Astrocyte (in vitro differentiated cells and primary cell): ENCODE measurements around the gene SMYD1. TPM values are rescaled to one million over a fixed set of nuclear protein-coding genes. Genes with fewer than 3 reads are reported as not detected.

Experiments
- DNase-seq: peaks from one replicate; pipeline ENCODE4 v3.0.0-alpha.2; 2010; ENCODE audit warnings: low read depth
- FAIRE-seq: peaks from 2 replicates; lab custom pipeline; 2011; peaks lifted over from hg19 to GRCh38; lab: Jason Lieb, UNC
- H2AFZ ChIP-seq: 2 replicates; pipeline ENCODE4 v1.6.0; 2012; ENCODE audit warnings: low read depth, low read length, inconsistent platforms
- H3K27ac ChIP-seq: 2 replicates; pipeline ENCODE4 v1.5.1; 2011; ENCODE audit warnings: low read depth, low read length, inconsistent platforms
- H3K27me3 ChIP-seq: 2 replicates; pipeline ENCODE4 v1.6.0; 2011; ENCODE audit warnings: low read length, inconsistent platforms; ENCODE audit not compliant: insufficient read depth
- H3K36me3 ChIP-seq: 2 replicates; pipeline ENCODE4 v1.5.1; 2011; ENCODE audit warnings: low read length, inconsistent platforms; ENCODE audit not compliant: insufficient read depth
- H3K4me1 ChIP-seq: 2 replicates; pipeline ENCODE4 v1.5.1; 2011; ENCODE audit warnings: low read length, inconsistent platforms; ENCODE audit not compliant: insufficient read depth
- H3K4me2 ChIP-seq: 2 replicates; pipeline ENCODE4 v1.6.0; 2012; ENCODE audit warnings: low read length, inconsistent platforms
- H3K4me3 ChIP-seq: 2 replicates; pipeline ENCODE4 v1.5.1; 2011; ENCODE audit warnings: low read depth, mild to moderate bottlenecking, low read length, inconsistent platforms; ENCODE audit not compliant: insufficient read depth
- H3K79me2 ChIP-seq: 2 replicates; pipeline ENCODE4 v1.6.0; 2012; ENCODE audit warnings: mild to moderate bottlenecking, low read length, inconsistent platforms; ENCODE audit not compliant: insufficient read depth
- H3K9ac ChIP-seq: 2 replicates; pipeline ENCODE4 v1.6.0; 2012; ENCODE audit warnings: mild to moderate bottlenecking, low read length, inconsistent platforms
- H3K9me3 ChIP-seq: 2 replicates; pipeline ENCODE4 v1.5.1; 2012; ENCODE audit warnings: low read depth, mild to moderate bottlenecking, low read length, inconsistent platforms; ENCODE audit not compliant: insufficient read depth
- H4K20me1 ChIP-seq: 2 replicates; pipeline ENCODE4 v1.6.0; 2012; ENCODE audit warnings: low read length, inconsistent platforms; ENCODE audit not compliant: insufficient read depth
- H3K27ac Mint-ChIP-seq: one replicate; pipeline ENCODE4 v1.8.0; 2021; ENCODE audit warnings: mild to moderate bottlenecking, mixed read lengths; ENCODE audit not compliant: unreplicated experiment
- H3K27me3 Mint-ChIP-seq: one replicate; pipeline ENCODE4 v1.8.0; 2021; ENCODE audit warnings: low read depth, mixed read lengths; ENCODE audit not compliant: unreplicated experiment
- H3K36me3 Mint-ChIP-seq: one replicate; pipeline ENCODE4 v1.8.0; 2021; ENCODE audit warnings: low read depth, mixed read lengths; ENCODE audit not compliant: unreplicated experiment
- H3K4me1 Mint-ChIP-seq: one replicate; pipeline ENCODE4 v1.8.0; 2021; ENCODE audit warnings: low read depth, mixed read lengths; ENCODE audit not compliant: unreplicated experiment
- H3K4me3 Mint-ChIP-seq: one replicate; pipeline ENCODE4 v1.8.0; 2021; ENCODE audit warnings: mild to moderate bottlenecking, moderate library complexity, mixed read lengths; ENCODE audit not compliant: unreplicated experiment
- H3K9me3 Mint-ChIP-seq: one replicate; pipeline ENCODE4 v1.8.0; 2021; ENCODE audit warnings: mild to moderate bottlenecking, mixed read lengths; ENCODE audit not compliant: unreplicated experiment
- CTCF ChIP-seq: IDR thresholded peaks from 2 replicates; pipeline ENCODE4 v1.5.1; 2011; ENCODE audit warnings: low read depth, mild to moderate bottlenecking, inconsistent platforms, low read length, moderate library complexity; ENCODE audit not compliant: insufficient read depth
- EZH2 ChIP-seq: IDR thresholded peaks from 2 replicates; pipeline ENCODE4 v1.6.1; 2012; ENCODE audit warnings: mild to moderate bottlenecking, low read length, inconsistent platforms; ENCODE audit not compliant: insufficient read depth
- total RNA-seq: library from RNA; stranded (reverse); gene quantifications from 2 replicates; pipeline ENCODE4 v1.2.1, GENCODE V29; 2021

SMYD1 gene
- total RNA-seq, 1 donor from 2014 or later, result not detected

GRCh38 chr2:88144914-88145497, 77.4 kb downstream of the SMYD1 start:
- no peak overlapping the region for H3K27ac Mint-ChIP-seq
- no peak overlapping the region for H3K4me2 ChIP-seq
- H3K9ac ChIP-seq, result no peak overlapping the region
- no peak overlapping the region for H2AFZ ChIP-seq
- no peaks in the 10 kb centered on the region for H4K20me1 ChIP-seq
- no peaks in the 10 kb centered on the region for H3K4me1 ChIP-seq
- no peak for TF ChIP-seq EZH2
- no peak for TF ChIP-seq CTCF
- DNase-seq, result no peak
- H3K27ac ChIP-seq, result no peak overlapping the region
- no peaks in the 10 kb centered on the region for H3K27me3 ChIP-seq
- no peak overlapping the region for H3K4me3 Mint-ChIP-seq
- H3K36me3 Mint-ChIP-seq, result peaks cover 1% of the 10 kb centered on the region
- no peaks in the 10 kb centered on the region for H3K36me3 ChIP-seq
- peaks cover 7% of the 10 kb centered on the region for H3K9me3 Mint-ChIP-seq
- no peak overlapping the region for H3K4me3 ChIP-seq
- H3K4me1 Mint-ChIP-seq, result no peaks in the 10 kb centered on the region
- no peak for FAIRE-seq
- H3K79me2 ChIP-seq, result no peaks in the 10 kb centered on the region
- no peaks in the 10 kb centered on the region for H3K9me3 ChIP-seq
- peaks cover 6% of the 10 kb centered on the region for H3K27me3 Mint-ChIP-seq

DNA sequence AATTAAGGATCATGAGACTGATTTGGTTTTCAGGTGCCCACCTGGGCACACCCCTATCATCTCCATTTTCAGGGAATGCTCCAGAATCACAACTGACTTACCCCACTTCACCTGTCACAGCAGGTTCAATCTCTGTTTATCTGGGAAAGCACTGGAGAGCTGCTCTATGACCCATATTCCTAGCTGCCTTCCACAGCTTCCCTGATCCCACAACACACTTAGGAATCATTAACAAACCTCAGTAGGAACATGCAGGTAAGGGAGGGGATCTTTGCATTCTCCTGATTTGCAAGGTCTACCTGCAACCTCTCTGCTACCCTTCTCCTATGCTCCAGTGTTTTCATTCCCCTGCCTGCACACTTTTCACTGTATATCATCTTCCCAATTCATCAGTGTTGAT, 79.0 kb downstream of the SMYD1 start:
- no peaks in the 10 kb centered on the region for H3K27me3 ChIP-seq
- Mint-ChIP-seq H3K9me3 (peaks cover 8% of the 10 kb centered on the region), H3K36me3 (peaks cover 1% of the 10 kb centered on the region), H3K27me3 (peaks cover 6% of the 10 kb centered on the region), H3K4me1 (no peaks in the 10 kb centered on the region), H3K4me3 (no peak overlapping the region), H3K27ac (no peak overlapping the region)
- no peak for TF ChIP-seq EZH2
- no peak for TF ChIP-seq CTCF
- H3K4me3 ChIP-seq, result no peak overlapping the region
- FAIRE-seq, result no peak
- no peaks in the 10 kb centered on the region for H3K79me2 ChIP-seq
- no peaks in the 10 kb centered on the region for H4K20me1 ChIP-seq
- H3K4me2 ChIP-seq, result no peak overlapping the region
- H3K27ac ChIP-seq, result no peak overlapping the region
- no peaks in the 10 kb centered on the region for H3K36me3 ChIP-seq
- DNase-seq, result no peak
- no peaks in the 10 kb centered on the region for H3K9me3 ChIP-seq
- H3K9ac ChIP-seq, result no peak overlapping the region
- H2AFZ ChIP-seq, result no peak overlapping the region
- H3K4me1 ChIP-seq, result no peaks in the 10 kb centered on the region

GRCh38 chr2:88147145-88147544, 79.5 kb downstream of the SMYD1 start:
- no peak overlapping the region for H3K4me2 ChIP-seq
- no peaks in the 10 kb centered on the region for H4K20me1 ChIP-seq
- Mint-ChIP-seq H3K27ac (no peak overlapping the region), H3K9me3 (peaks cover 8% of the 10 kb centered on the region), H3K4me1 (no peaks in the 10 kb centered on the region), H3K4me3 (no peak overlapping the region), H3K27me3 (peaks cover 6% of the 10 kb centered on the region), H3K36me3 (peaks cover 1% of the 10 kb centered on the region)
- no peak overlapping the region for H3K9ac ChIP-seq
- no peaks in the 10 kb centered on the region for H3K27me3 ChIP-seq
- H3K9me3 ChIP-seq, result no peaks in the 10 kb centered on the region
- H3K27ac ChIP-seq, result no peak overlapping the region
- FAIRE-seq (no peak), DNase-seq (no peak)
- H2AFZ ChIP-seq, result no peak overlapping the region
- H3K36me3 ChIP-seq, result no peaks in the 10 kb centered on the region
- TF ChIP-seq EZH2 (no peak), CTCF (no peak)
- H3K79me2 ChIP-seq, result no peaks in the 10 kb centered on the region
- H3K4me3 ChIP-seq, result no peak overlapping the region
- no peaks in the 10 kb centered on the region for H3K4me1 ChIP-seq
